ENCODE measurements around the gene PIP5K1C.

PIP5K1C gene

GRCh38 chr19:3664879-3665642 is 35.2 kb downstream of the PIP5K1C start:
- in situ Hi-C loops (cut with HindIII; ENCODE audit: low sequenced_read_pairs), result no loop called here

DNA sequence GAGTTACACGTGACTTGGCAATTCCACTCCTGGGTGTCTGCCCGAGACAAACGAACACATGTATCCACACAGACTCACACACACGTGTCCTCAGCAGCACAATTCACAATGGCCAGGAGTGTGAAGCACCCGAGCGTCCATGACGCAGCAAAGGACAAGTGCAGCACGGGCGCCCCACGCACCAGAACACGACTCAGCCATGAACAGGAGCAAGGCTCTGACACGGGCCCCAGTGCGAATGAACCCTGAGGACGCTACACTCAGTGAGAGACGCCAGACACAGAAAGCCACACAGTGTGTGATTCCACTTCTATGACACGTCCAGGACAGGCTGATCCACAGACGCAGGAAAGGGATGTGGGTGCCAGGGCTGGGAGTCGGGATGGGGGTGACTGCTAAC is 36.4 kb downstream of the PIP5K1C start:
- in situ Hi-C loops (cut with HindIII; ENCODE audit: low sequenced_read_pairs), result no loop called here

DNA sequence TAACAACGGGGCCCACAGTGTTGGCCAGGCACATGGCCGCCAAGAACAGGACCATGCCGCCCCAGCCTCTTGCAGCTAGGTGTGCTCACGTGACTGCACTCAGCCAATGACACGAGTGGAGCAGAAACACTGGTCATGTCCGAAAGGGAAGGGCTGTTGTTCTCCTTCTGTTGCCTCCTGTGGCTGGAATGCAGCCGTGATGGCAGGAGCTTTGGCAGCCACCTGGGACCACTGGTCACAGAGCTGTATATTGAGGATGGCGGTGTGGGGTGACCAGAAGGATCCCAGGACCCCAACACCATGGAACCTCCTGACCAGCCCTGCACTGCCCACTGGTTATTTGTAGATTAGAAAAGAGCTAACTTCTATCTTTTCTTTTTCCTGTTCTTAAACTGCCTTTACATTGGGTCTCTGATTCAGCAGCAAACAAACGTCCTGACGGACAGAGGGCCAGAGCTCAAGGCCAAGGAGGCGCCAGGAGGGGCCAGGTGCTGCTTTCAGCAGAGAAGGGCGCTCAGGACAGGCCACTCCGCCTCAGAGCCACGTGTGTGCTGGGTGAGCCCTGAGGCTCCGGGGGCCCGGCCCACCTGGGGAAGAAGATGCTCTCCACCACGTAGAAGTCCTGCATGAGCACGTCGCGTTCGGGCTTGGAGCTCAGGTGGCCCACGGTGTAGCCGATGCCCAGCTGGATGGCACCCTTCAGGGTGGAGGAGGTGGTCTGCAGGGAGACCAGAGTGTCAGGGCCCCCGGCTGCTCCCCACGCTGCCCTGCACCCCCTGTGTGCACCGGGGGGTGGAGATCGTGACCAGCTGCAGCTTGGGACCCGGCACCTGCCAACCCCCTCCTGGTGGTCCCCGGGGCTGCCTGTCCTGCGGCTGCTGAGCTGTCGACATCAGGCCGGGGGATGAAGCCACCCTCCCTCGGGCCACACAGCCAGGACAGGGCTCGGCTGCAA is 38.7 kb downstream of the PIP5K1C start:
- in situ Hi-C loops (cut with HindIII; ENCODE audit: low sequenced_read_pairs), result no loop called here

DNA sequence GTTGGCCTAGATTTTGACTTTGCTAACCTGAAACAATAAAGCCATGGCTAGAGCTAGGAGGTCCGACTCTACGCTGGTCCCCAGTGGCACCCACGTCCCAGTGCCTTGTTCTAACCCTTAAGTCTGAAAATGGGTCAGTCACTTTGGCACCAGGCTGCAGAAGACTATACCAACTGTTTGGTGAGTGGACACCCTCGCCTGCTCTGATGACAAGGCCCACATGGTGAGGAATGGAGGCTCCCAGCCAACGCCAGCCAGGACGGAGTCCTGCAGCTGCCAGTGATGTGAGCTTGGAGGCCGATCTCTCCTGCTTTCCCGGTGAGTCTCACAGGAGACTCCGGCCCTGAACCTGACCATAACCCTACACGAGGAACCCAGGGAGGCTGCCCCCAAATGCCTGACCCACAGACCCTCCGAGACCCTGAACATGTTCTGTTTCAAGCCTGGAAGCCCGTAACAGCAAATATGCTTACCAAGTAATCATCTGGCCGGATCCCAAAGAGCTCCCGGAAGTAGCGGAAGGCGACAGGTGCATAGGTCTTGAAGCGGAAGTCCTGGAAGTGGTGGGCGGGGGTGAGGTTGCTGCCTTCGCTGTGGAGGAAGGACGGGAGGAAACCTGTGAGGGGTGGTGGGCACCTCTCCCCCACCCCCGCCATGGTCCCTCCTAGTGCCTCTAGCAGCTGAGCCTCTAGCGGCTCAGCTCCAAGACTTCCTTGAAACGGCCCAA is 39.6 kb downstream of the PIP5K1C start:
- in situ Hi-C loops (cut with HindIII; ENCODE audit: low sequenced_read_pairs), result no loop called here

- in situ Hi-C loops (cut with HindIII; ENCODE audit: low sequenced_read_pairs), result no loop called here
Observed at GRCh38 chr19:3659746-3660112, 40.5 kb downstream of the PIP5K1C start.

DNA sequence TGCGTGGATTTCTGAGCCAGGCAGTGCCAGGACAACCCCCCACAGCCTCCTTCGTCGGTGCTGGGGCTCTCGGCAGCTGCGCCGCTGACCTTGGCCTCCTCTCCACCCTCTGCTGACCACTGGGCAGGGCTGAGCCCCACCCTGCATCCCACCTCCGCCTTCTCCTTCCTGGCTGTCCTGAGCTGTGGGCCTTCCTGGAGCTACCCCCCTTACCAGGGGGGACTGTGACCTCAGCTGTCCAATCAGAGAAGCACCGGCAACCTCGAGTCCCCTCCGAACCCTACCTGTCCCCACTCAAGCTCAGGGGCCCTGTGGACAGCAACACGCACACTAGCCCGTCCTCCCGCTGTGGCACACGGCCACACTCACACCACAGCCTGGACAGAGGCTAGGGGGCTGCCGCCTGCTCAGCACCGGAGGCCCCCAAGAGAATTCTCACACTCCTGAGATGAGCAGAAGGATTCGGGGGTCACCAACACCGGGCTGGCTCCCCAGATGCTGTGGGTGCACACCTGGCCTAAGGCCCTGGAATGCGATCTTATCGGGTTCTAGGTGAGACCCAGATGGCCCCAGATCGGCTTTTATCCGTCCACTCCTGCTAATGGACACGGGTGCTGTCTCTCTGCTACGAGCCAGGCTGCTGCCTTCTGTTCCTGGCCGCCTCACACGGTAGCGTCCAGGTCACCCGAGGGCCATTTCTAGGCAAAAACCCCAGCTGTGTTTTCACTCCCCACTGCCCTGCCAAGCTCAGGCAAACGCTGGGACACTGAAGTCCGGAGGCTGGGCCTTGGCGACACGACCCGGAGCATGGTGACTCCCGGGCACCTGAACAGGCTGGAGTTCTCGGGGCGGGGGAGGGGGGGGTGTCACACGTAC is 41.2 kb downstream of the PIP5K1C start:
- in situ Hi-C loops (cut with HindIII; ENCODE audit: low sequenced_read_pairs), result no loop called here

- in situ Hi-C loops (cut with HindIII; ENCODE audit: low sequenced_read_pairs), result no loop called here
Observed at GRCh38 chr19:3658004-3658869, 42.0 kb downstream of the PIP5K1C start.

- in situ Hi-C loops (cut with HindIII; ENCODE audit: low sequenced_read_pairs), result no loop called here
Observed at GRCh38 chr19:3657395-3657769, 42.9 kb downstream of the PIP5K1C start.

- in situ Hi-C loops (cut with HindIII; ENCODE audit: low sequenced_read_pairs), result no loop called here
Observed at GRCh38 chr19:3656747-3657394, 43.4 kb downstream of the PIP5K1C start.

- in situ Hi-C loops (cut with HindIII; ENCODE audit: low sequenced_read_pairs), result no loop called here
Observed at GRCh38 chr19:3656073-3656746, 44.1 kb downstream of the PIP5K1C start.

GRCh38 chr19:3655402-3656072 is 44.7 kb downstream of the PIP5K1C start:
- in situ Hi-C loops (cut with HindIII; ENCODE audit: low sequenced_read_pairs), result no loop called here

GRCh38 chr19:3653865-3654513 is 46.3 kb downstream of the PIP5K1C start:
- in situ Hi-C loops (cut with HindIII; ENCODE audit: low sequenced_read_pairs), result loop anchor here (5.0 kb wide), 2 partner anchors 68 to 77 kb away; no protein-coding TSS in a partner anchor

DNA sequence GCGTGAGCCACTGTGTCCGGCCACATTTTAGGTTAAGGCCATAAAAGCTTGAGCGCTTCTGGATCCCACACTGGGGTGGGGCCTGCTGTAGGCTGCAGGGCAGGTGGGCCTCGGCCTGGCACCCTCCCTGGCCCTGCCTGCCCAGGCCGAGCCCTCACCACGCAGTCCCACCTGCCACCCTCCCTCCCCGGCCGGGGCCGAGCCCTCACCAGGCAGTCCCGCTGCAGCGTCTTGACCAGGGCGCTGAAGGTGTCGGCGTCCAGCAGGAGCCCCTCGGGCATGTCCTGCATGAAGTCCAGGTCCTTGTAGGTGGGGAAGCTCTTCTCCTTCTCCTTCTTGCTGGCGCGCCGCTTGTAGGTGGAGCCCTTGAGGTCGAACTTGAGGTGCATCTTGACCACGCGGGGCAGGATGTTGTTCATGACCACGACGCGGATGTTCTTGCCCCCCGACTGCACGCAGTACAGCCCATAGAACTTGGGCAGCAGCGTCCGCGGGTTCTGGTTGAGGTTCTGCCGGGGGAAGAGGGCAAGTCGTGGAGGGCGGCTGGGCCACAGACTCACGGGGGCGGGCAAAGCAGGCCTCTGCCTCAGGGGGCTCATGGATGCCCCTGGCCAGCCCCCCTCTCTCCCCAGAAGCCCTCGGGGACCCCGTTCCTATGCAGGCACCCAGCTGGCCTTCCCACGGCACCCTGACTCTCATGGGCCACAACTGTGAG is 47.0 kb downstream of the PIP5K1C start:
- in situ Hi-C loops (cut with HindIII; ENCODE audit: low sequenced_read_pairs), result loop anchor here (5.0 kb wide), 2 partner anchors 69 to 76 kb away; no protein-coding TSS in a partner anchor

- in situ Hi-C loops (cut with HindIII; ENCODE audit: low sequenced_read_pairs), result loop anchor here (5.0 kb wide), 2 partner anchors 70 to 75 kb away; no protein-coding TSS in a partner anchor
Observed at GRCh38 chr19:3652422-3652821, 47.8 kb downstream of the PIP5K1C start.

DNA sequence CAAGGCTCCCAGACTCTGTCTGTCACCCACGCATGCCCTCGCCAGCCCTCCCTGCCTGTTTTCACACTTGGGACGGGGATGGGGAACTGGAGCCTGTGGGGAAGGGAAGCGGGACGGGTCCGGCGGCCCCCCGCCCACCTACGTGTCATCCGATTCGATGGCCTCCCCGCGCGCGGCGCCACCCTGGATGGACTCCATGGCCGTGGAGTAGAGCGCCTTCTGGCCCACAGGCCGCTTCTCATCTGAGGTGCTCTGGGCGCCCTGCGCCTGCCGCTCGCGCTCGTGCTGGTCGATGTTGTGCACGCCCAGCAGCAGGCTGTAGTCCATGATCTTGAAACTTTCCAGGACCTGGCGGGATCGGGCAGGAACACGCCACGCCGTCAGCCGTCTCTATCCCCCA is 48.6 kb downstream of the PIP5K1C start:
- in situ Hi-C loops (cut with HindIII; ENCODE audit: low sequenced_read_pairs), result loop anchor here (5.0 kb wide), 2 partner anchors 71 to 74 kb away; no protein-coding TSS in a partner anchor

DNA sequence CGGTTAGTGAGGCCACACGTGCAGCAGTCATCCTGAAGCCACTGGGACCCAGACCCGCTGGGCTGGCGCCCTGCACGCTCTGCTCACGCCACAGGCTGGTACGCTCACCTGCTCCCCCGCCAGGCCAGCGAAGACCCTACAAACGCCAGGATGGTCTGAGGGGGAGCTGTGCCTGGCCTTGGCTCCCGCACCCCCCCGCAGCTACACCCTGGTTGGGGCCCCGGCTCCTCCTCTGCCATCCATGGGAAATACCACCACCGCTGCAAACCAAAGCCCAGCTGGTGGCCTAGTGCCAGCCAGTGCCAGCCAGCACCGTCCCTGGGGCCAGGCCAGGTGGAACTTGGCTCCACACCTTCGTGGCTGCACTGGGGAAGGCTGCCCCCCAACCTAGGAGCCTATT is 50.4 kb downstream of the PIP5K1C start:
- in situ Hi-C loops (cut with HindIII; ENCODE audit: low sequenced_read_pairs), result loop anchor here (5.0 kb wide), 2 partner anchors 72 to 73 kb away; no protein-coding TSS in a partner anchor
